Measurements from ENCODE around the gene TAOK1.
A peak's percentile ranks its signal among the peaks of the same experiment; 100 is the strongest.
"Not testable (repeated sequence)": the region's sequence is repeated elsewhere in the genome, so short reads cannot be mapped to it uniquely, and the experiment has no call there.

The TAOK1 gene

GRCh38 chr17:29389982-29390850 lies at the start of gene TAOK1:
Gene TAOK1, plus strand, starts transcription at chr17:29390363. Its CDS starts 61,186 bp downstream, at chr17:29451549.
- H3K27me3 ChIP-seq (replicated peaks; ENCODE audit: control insufficient read depth, insufficient read depth, low read length), result no peaks in the 10 kb centered on the region
- DNase-seq (ENCODE audit: extremely low read depth, insufficient read length), result peak; percentile 96
- no peak for TF ChIP-seq CTCF (IDR thresholded peaks at IDR 0.05; ENCODE audit: insufficient read depth, low read length, poor library complexity, severe bottlenecking)
- H3K4me3 ChIP-seq (replicated peaks; ENCODE audit: low read depth, low read length), result peak within 1 kb of the TSS; percentile 71
- H3K36me3 ChIP-seq (ENCODE audit: control insufficient read depth, insufficient read depth, low read length), result no peaks in the 10 kb centered on the region

GRCh38 chr17:29341726-29342125 lies 48.4 kb upstream of the TAOK1 start:
- no peak for TF ChIP-seq CTCF (IDR thresholded peaks at IDR 0.05; ENCODE audit: insufficient read depth, low read length, poor library complexity, severe bottlenecking)
- H3K36me3 ChIP-seq (ENCODE audit: control insufficient read depth, insufficient read depth, low read length), result no peaks in the 10 kb centered on the region
- H3K4me3 ChIP-seq (replicated peaks; ENCODE audit: low read depth, low read length), result no peak overlapping the region
- H3K27me3 ChIP-seq (replicated peaks; ENCODE audit: control insufficient read depth, insufficient read depth, low read length), result no peaks in the 10 kb centered on the region; the same call in 1 of the 2 replicates
- DNase-seq (ENCODE audit: extremely low read depth, insufficient read length), result no peak

- TF ChIP-seq CTCF (IDR thresholded peaks at IDR 0.05; ENCODE audit: insufficient read depth, low read length, poor library complexity, severe bottlenecking), result no peak
- H3K4me3 ChIP-seq (replicated peaks; ENCODE audit: low read depth, low read length), result no peak overlapping the region
- no peak for DNase-seq (ENCODE audit: extremely low read depth, insufficient read length)
- H3K36me3 ChIP-seq (ENCODE audit: control insufficient read depth, insufficient read depth, low read length), result no peaks in the 10 kb centered on the region
- H3K27me3 ChIP-seq (replicated peaks; ENCODE audit: control insufficient read depth, insufficient read depth, low read length), result no peaks in the 10 kb centered on the region; the same call in 1 of the 2 replicates
Observed at GRCh38 chr17:29342158-29342765, 47.9 kb upstream of the TAOK1 start.

GRCh38 chr17:29344201-29344856 lies 45.8 kb upstream of the TAOK1 start:
- no peak for DNase-seq (ENCODE audit: extremely low read depth, insufficient read length)

GRCh38 chr17:29345066-29345465 lies 45.1 kb upstream of the TAOK1 start:
- Histone ChIP-seq H3K27me3 (replicated peaks; ENCODE audit: control insufficient read depth, insufficient read depth, low read length) (no peaks in the 10 kb centered on the region; the same call in 1 of the 2 replicates), H3K36me3 (ENCODE audit: control insufficient read depth, insufficient read depth, low read length) (no peaks in the 10 kb centered on the region), H3K4me3 (replicated peaks; ENCODE audit: low read depth, low read length) (no peak overlapping the region)
- no peak for DNase-seq (ENCODE audit: extremely low read depth, insufficient read length)
- no peak for TF ChIP-seq CTCF (IDR thresholded peaks at IDR 0.05; ENCODE audit: insufficient read depth, low read length, poor library complexity, severe bottlenecking)

More at GRCh38 chr17:29344201-29344856, 45.8 kb upstream of the TAOK1 start:
- no peak for TF ChIP-seq CTCF (IDR thresholded peaks at IDR 0.05; ENCODE audit: insufficient read depth, low read length, poor library complexity, severe bottlenecking)
- Histone ChIP-seq H3K4me3 (replicated peaks; ENCODE audit: low read depth, low read length) (no peak overlapping the region), H3K27me3 (replicated peaks; ENCODE audit: control insufficient read depth, insufficient read depth, low read length) (no peaks in the 10 kb centered on the region; the same call in 1 of the 2 replicates), H3K36me3 (ENCODE audit: control insufficient read depth, insufficient read depth, low read length) (no peaks in the 10 kb centered on the region)

- not testable (repeated sequence) for H3K27me3 ChIP-seq (replicated peaks; ENCODE audit: control insufficient read depth, insufficient read depth, low read length); DNase-seq (ENCODE audit: extremely low read depth, insufficient read length); H3K4me3 ChIP-seq (replicated peaks; ENCODE audit: low read depth, low read length); H3K36me3 ChIP-seq (ENCODE audit: control insufficient read depth, insufficient read depth, low read length)
Observed at GRCh38 chr17:29345470-29345869, 44.7 kb upstream of the TAOK1 start.

Measured in GM06990 (cell line).